Measurements from ENCODE around the gene SSTR5. TPM values are rescaled to one million over a fixed set of nuclear protein-coding genes. Genes with fewer than 3 reads are reported as not detected.

SSTR5 gene
- total and polyA plus RNA-seq, 2 of the 4 experiments (the other 2 are of a cell fraction): not detected

DNA sequence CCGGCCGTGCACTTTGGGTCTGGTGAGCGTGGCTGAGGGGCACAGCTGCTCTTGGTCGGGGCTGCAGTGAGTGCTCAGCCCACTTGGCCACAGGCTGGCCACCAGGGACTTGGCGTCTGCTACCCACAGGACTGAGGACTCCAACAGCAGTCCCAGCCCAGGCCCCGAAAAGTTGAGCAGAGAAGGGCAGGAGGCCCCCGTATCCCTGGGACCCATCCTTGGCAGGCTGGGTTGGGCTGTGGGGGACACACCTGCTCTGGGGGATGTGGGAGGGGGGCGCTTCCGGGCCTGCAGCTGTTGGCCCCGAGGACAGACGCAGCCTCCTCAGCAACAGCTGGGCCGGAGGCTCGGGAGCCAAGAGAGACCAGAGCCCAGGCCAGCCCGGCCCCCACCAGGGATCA, 19.4 kb upstream of the SSTR5 start:
- Histone ChIP-seq H3K18ac (ENCODE audit: low read depth, low read length) (no peak overlapping the region), H2BK120ac (ENCODE audit: low read depth, low read length) (no peak overlapping the region), H3K14ac (replicated peaks; ENCODE audit: low read depth, low read length) (no peak overlapping the region), H3K9me1 (ENCODE audit: insufficient read depth, low read length) (no peaks in the 10 kb centered on the region), H2BK5ac (ENCODE audit: low read depth, low read length, poor library complexity, severe bottlenecking) (no peak overlapping the region), H2AK9ac (replicated peaks; ENCODE audit: low read depth, low read length, poor library complexity) (no peak overlapping the region), H3K4me3 (ENCODE audit: insufficient read depth, low read depth, low read length) (no peak overlapping the region), H4K5ac (ENCODE audit: low read depth, low read length) (no peak overlapping the region), H2BK20ac (ENCODE audit: low read depth, low read length) (no peak overlapping the region), H3K27me3 (ENCODE audit: control insufficient read depth, insufficient read depth, low read length) (peaks cover 17% of the 10 kb centered on the region; the same call in 1 of the 2 replicates), H2AFZ (replicated peaks; ENCODE audit: low read length, poor library complexity) (no peak overlapping the region), H3K9me3 (ENCODE audit: control insufficient read depth, insufficient read depth, low read length) (peaks cover 2% of the 10 kb centered on the region; the same call in 1 of the 2 replicates), H3K56ac (ENCODE audit: extremely low read depth, insufficient read depth, low read length) (no peak overlapping the region), H3K4me1 (ENCODE audit: control insufficient read depth, insufficient read depth, low read length) (no peaks in the 10 kb centered on the region), H2BK15ac (ENCODE audit: low read depth, low read length) (no peak overlapping the region), H3K4ac (ENCODE audit: low read depth, low read length) (no peak overlapping the region), H3K4me2 (ENCODE audit: low read depth, low read length) (no peak overlapping the region), H4K8ac (ENCODE audit: low read depth in 2 of 2, low read length in 2 of 2) (no peak overlapping the region), H3K79me1 (ENCODE audit: low read depth in 1 of 2, low read length in 2 of 2) (no peaks in the 10 kb centered on the region), H4K20me1 (ENCODE audit: insufficient read depth, low read length) (no peaks in the 10 kb centered on the region), H3K27ac (ENCODE audit: insufficient read depth, low read length) (no peak overlapping the region), H3K23ac (ENCODE audit: low read depth, low read length) (no peak overlapping the region), H2AK5ac (ENCODE audit: low read depth, low read length) (no peak overlapping the region), H3K36me3 (ENCODE audit: control insufficient read depth, insufficient read depth, low read length) (no peaks in the 10 kb centered on the region), H4K91ac (ENCODE audit: insufficient read depth, low read depth, low read length) (no peak overlapping the region), H3K9ac (ENCODE audit: low read depth, low read length) (no peak overlapping the region)
- no TSS peak for BruUV-seq (replicated peaks)
- no peak for TF ChIP-seq NFE2L2 (IDR thresholded peaks at IDR 0.05; ENCODE audit: low read depth, low read length)
- TF ChIP-seq RCOR1 (IDR thresholded peaks at IDR 0.05; ENCODE audit: insufficient replicate concordance, low read length): no peak
- TF ChIP-seq RAD21 (IDR thresholded peaks at IDR 0.05; ENCODE audit: low read length): no peak
- no peak for TF ChIP-seq BHLHE40 (IDR thresholded peaks at IDR 0.05; ENCODE audit: low read depth, low read length)
- TF ChIP-seq MAFK (IDR thresholded peaks at IDR 0.05; ENCODE audit: low read depth, low read length): no peak
- TF ChIP-seq POLR2A (IDR thresholded peaks at IDR 0.05; ENCODE audit: low read depth, low read length): no peak
- no peak for TF ChIP-seq USF2 (IDR thresholded peaks at IDR 0.05; ENCODE audit: low read depth, low read length)
- TF ChIP-seq CEBPB (IDR thresholded peaks at IDR 0.05; ENCODE audit: low read depth, low read length): no peak
- no peak for TF ChIP-seq MXI1 (IDR thresholded peaks at IDR 0.05; ENCODE audit: borderline replicate concordance, low read depth, low read length)
- TF ChIP-seq, protein P1, sequence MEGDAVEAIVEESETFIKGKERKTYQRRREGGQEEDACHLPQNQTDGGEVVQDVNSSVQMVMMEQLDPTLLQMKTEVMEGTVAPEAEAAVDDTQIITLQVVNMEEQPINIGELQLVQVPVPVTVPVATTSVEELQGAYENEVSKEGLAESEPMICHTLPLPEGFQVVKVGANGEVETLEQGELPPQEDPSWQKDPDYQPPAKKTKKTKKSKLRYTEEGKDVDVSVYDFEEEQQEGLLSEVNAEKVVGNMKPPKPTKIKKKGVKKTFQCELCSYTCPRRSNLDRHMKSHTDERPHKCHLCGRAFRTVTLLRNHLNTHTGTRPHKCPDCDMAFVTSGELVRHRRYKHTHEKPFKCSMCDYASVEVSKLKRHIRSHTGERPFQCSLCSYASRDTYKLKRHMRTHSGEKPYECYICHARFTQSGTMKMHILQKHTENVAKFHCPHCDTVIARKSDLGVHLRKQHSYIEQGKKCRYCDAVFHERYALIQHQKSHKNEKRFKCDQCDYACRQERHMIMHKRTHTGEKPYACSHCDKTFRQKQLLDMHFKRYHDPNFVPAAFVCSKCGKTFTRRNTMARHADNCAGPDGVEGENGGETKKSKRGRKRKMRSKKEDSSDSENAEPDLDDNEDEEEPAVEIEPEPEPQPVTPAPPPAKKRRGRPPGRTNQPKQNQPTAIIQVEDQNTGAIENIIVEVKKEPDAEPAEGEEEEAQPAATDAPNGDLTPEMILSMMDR (conservative IDR thresholded peaks at IDR 0.05; ENCODE audit: low read depth, low read length): no peak
- TF ChIP-seq ELK1 (IDR thresholded peaks at IDR 0.05; ENCODE audit: borderline replicate concordance, low read depth, low read length): no peak
- TF ChIP-seq CHD1 (IDR thresholded peaks at IDR 0.05; ENCODE audit: low read depth, low read length): no peak
- 50% methylated on average over 5 of the region's 14 CpGs; no CpG with 5 or more reads in 1 of the 2 experiments for WGBS, 2 experiments (ENCODE audit: extremely low coverage in 2 of 2, insufficient read length in 1 of 2)
- ChIA-PET CTCF (no interaction called here), POLR2A (ENCODE audit: unreplicated experiment) (no interaction called here)
- ATAC-seq (ENCODE audit: low read depth): no peak
- intact Hi-C loops (cut with micrococcal nuclease) (no loop called here), dilution Hi-C loops (cut with HindIII; ENCODE audit: low sequenced_read_pairs, unreplicated experiment) (no loop called here), in situ Hi-C loops (cut with MboI; ENCODE audit: low sequenced_read_pairs) (loop anchor here (5.0 to 25.0 kb wide), 2 partner anchors 241 to 341 kb away; partner anchors contain the start of genes ANTKMT, FBXL16 and METRN)
- no peak for DNase-seq

All from IMR-90 (cell line).